Measurements from ENCODE around the gene PDZK1IP1.
"Not testable (repeated sequence)": the region's sequence is repeated elsewhere in the genome, so short reads cannot be mapped to it uniquely, and the experiment has no call there.

The PDZK1IP1 gene

GRCh38 chr1:47178020-47178419 lies 11.8 kb downstream of the PDZK1IP1 start:
- no peak for TF ChIP-seq CTCF (IDR thresholded peaks at IDR 0.05)
- no peak for TF ChIP-seq ZFX (IDR thresholded peaks at IDR 0.05; ENCODE audit: borderline replicate concordance)
- no peak overlapping the region for H3K27ac ChIP-seq

GRCh38 chr1:47175227-47175934 lies 14.5 kb downstream of the PDZK1IP1 start:
- TF ChIP-seq CTCF (IDR thresholded peaks at IDR 0.05) (peak; percentile 96), ZFX (IDR thresholded peaks at IDR 0.05; ENCODE audit: borderline replicate concordance) (no peak)
- H3K27ac ChIP-seq: no peak overlapping the region

- H3K27ac ChIP-seq: no peak overlapping the region
- TF ChIP-seq CTCF (IDR thresholded peaks at IDR 0.05) (no peak), ZFX (IDR thresholded peaks at IDR 0.05; ENCODE audit: borderline replicate concordance) (no peak)
These were observed 15.2 kb downstream of the PDZK1IP1 start for GRCh38 chr1:47174656-47175020.

- H3K27ac ChIP-seq: no peak overlapping the region
- no peak for TF ChIP-seq ZFX (IDR thresholded peaks at IDR 0.05; ENCODE audit: borderline replicate concordance)
- no peak for TF ChIP-seq CTCF (IDR thresholded peaks at IDR 0.05)
These were observed 17.1 kb downstream of the PDZK1IP1 start for GRCh38 chr1:47172782-47173181.

- H3K27ac ChIP-seq: no peak overlapping the region
- TF ChIP-seq CTCF (IDR thresholded peaks at IDR 0.05) (no peak), ZFX (IDR thresholded peaks at IDR 0.05; ENCODE audit: borderline replicate concordance) (no peak)
These were observed 25.3 kb downstream of the PDZK1IP1 start for GRCh38 chr1:47164552-47164951.

- no peak for TF ChIP-seq ZFX (IDR thresholded peaks at IDR 0.05; ENCODE audit: borderline replicate concordance)
- TF ChIP-seq CTCF (IDR thresholded peaks at IDR 0.05): no peak
- no peak overlapping the region for H3K27ac ChIP-seq
These were observed 28.4 kb downstream of the PDZK1IP1 start for GRCh38 chr1:47161298-47162040.

- H3K27ac ChIP-seq: no peak overlapping the region
- TF ChIP-seq ZFX (IDR thresholded peaks at IDR 0.05; ENCODE audit: borderline replicate concordance) (no peak), CTCF (IDR thresholded peaks at IDR 0.05) (no peak)
These were observed 29.1 kb downstream of the PDZK1IP1 start for GRCh38 chr1:47160716-47161115.

GRCh38 chr1:47157957-47158356 lies 31.9 kb downstream of the PDZK1IP1 start:
- not testable (repeated sequence) for H3K27ac ChIP-seq

- not testable (repeated sequence) for H3K27ac ChIP-seq
These were observed 33.4 kb downstream of the PDZK1IP1 start for GRCh38 chr1:47156457-47156856.

GRCh38 chr1:47149162-47149561 lies 40.7 kb downstream of the PDZK1IP1 start:
- not testable (repeated sequence) for H3K27ac ChIP-seq

Measured in 22Rv1 (cell line).